HEK293 (cell line): ENCODE data around the gene PTPRN2.

Experiments used
- CTCF ChIP-seq: fragments of 450-650 bp; formaldehyde crosslinking; IDR thresholded peaks from 2 replicates; pipeline ENCODE4 v1.5.1; 2016; ENCODE audit warnings: missing biosample characterization, missing genetic modification characterization
- MYNN ChIP-seq: fragments of 450-650 bp; formaldehyde crosslinking; IDR thresholded peaks from 2 replicates; pipeline ENCODE4 v1.5.1; 2016; ENCODE audit warnings: missing biosample characterization, missing genetic modification characterization, borderline replicate concordance
- PATZ1 ChIP-seq: fragments of 450-650 bp; formaldehyde crosslinking; IDR thresholded peaks from 2 replicates; pipeline ENCODE4 v1.5.1; 2016; ENCODE audit warnings: missing biosample characterization, missing genetic modification characterization
- PBX3 ChIP-seq: sonication (generic); formaldehyde crosslinking; IDR thresholded peaks from 2 replicates; pipeline ENCODE4 v1.8.1; 2022; ENCODE audit warnings: mild to moderate bottlenecking, moderate library complexity, missing genetic modification reagents
- YY1 ChIP-seq: fragments of 450-650 bp; formaldehyde crosslinking; IDR thresholded peaks from 2 replicates; pipeline ENCODE4 v1.5.1; 2018; ENCODE audit warnings: missing biosample characterization, missing genetic modification characterization
- ZBTB17 ChIP-seq: fragments of 450-650 bp; formaldehyde crosslinking; IDR thresholded peaks from 2 replicates; pipeline ENCODE4 v1.5.1; 2016; ENCODE audit warnings: missing biosample characterization, missing genetic modification characterization
- ZNF510 ChIP-seq: fragments of 450-650 bp; formaldehyde crosslinking; IDR thresholded peaks from 2 replicates; pipeline ENCODE4 v1.5.1; 2018; ENCODE audit warnings: mild to moderate bottlenecking, missing genetic modification characterization, missing biosample characterization; ENCODE audit not compliant: insufficient replicate concordance
- ZNF639 ChIP-seq: fragments of 450-650 bp; formaldehyde crosslinking; IDR thresholded peaks from 2 replicates; pipeline ENCODE4 v1.5.1; 2016; ENCODE audit warnings: missing biosample characterization, missing genetic modification characterization
- ZNF747 ChIP-seq: fragments of 450-650 bp; formaldehyde crosslinking; IDR thresholded peaks from 2 replicates; pipeline ENCODE4 v1.5.1; 2016; ENCODE audit warnings: missing biosample characterization, missing genetic modification characterization

GRCh38 chr7:157544980-157545680 is 1042.5 kb downstream of the PTPRN2 start:
- no peak for TF ChIP-seq CTCF (tag by site-specific recombination)
- TF ChIP-seq ZNF747 (tag by site-specific recombination): no peak
- no peak for TF ChIP-seq MYNN (tag by site-specific recombination)
- no peak for TF ChIP-seq PBX3 (CRISPR knock-in tag)
- TF ChIP-seq PATZ1 (tag by site-specific recombination): no peak
- no peak for TF ChIP-seq YY1
- TF ChIP-seq ZNF510 (tag by site-specific recombination): no peak
- no peak for TF ChIP-seq ZNF639
- no peak for TF ChIP-seq ZBTB17 (tag by site-specific recombination)
